Measurements from ENCODE around the gene WNT11.

The WNT11 gene

DNA sequence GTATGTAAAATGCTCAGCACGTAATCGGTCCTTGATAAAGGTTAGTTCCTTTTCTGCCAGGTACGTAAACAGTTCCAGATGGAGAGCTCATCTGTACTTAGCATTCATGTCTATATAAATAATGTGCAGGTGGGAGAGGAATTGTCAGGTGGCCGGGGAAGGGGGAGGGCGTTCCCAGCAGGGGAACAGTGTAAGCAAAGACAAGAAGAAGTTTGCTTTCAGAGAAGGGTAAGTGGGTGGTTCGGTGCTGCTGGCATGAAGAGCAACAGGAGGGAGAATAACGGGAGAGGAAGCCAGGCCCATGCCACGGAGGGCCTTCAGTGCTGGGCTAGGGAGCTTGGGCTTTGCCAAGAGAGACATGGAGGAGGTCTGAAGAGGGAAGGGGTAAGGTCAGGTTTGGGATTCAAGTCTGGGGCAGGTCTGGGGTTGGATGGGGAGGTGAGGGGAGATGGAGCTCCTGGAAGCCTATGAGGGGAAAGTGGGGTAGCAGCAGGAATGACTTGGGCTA, 11.4 kb upstream of the WNT11 start:
- DNase-seq: no peak

DNA sequence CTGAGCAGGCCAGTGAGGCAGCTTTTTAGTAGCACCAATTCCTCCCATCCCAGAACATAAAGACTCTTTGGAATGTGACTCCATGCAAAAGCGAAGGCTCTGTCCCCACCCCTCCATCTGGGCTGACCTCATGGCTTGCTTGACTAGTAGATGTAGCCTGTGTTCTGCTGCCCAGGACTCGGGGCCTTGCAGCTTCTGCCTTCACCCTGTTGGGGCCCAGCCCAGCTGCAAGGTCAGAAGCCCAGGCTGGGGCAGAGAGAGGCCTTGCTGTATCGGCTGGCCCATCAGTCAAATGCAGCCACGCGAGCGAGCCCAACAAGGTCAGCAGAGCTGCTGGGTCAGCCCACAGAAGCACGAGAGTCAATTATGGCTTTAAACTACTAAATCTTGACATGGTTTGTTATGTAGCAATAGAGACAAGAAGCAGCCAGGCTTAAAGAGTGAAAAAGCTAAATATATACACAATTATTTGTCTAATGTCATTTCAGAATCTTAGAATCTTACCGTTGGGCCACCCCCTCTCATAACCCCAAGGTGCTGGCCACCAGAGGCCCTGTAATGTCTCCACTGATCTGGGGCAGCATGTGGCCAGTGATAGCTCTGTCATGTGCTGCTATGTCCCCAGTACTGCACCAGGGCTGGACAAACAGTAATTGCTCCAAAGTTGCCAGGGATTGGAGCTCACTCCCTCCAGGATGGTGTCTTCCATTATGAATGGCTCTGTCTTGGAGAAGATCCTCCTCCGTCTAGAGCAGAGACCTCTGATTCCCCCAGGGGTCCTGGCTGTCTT, 10.4 kb upstream of the WNT11 start:
- no peak for DNase-seq

DNA sequence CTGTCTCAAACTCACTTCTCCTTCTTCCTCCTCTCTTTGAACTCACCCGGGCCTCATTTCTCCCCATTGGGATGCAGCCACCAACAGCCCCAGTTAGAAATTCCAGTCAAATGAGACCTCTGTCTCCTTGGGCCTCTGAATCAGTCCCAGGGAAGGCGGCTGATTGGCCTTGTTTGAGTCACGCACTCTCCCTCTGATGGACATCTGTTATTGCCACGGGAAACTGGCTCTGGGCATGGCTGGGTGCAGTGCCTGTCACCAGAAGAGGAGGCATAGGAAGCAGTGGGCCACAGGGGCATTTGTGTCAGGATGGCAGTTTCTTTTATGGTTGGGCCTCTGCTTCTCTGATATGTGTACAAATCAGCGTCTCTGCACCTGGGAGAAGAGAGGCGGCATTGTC, 9.6 kb upstream of the WNT11 start:
- no peak for DNase-seq

DNA sequence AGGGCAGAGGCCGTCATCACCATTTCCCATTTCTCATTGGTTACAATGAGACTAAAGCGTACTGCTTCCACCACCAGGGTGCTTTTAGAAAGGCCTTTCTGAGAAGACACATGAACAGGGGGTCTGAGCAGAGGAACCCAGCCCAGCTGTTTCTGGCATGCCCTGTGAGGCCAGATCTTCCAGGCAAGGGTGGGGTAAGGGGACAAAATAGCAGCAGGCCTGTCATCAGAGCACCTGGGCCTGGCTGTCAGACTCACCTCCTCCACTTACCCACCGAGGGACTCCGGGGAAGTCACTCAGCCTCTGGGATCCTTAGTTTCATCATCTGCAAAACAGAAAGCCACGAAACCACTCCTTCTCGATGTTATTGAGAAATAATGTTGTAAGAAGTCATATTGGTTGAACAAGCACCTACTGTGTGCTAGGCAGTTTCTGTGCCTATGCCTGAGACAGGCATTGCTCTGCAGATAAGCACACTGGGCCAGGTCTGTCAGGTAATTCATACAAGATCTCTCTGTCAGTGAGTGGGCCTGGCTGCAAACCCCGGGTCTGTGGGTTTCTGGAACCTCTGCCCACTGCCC, 8.8 kb upstream of the WNT11 start:
- no peak for DNase-seq

DNA sequence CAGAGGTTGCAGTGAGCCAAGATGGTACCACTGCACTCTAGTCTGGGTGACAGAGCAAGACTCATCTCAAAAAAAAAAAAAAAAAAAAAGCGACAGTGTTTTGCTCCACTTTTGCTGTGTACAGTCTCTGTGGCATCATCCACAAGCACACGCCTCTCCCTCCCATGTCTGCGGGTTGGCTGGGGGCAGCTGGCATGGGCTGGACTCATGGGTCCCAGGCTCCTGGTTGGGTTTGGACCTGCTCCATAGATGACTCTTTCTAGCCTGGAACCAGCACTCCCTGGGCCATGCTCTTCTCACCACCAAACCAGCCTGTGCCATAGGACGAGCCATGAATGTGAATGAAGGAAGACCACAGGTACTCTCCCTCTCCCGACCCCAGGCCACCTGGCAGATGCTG, 7.9 kb upstream of the WNT11 start:
- no peak for DNase-seq

DNA sequence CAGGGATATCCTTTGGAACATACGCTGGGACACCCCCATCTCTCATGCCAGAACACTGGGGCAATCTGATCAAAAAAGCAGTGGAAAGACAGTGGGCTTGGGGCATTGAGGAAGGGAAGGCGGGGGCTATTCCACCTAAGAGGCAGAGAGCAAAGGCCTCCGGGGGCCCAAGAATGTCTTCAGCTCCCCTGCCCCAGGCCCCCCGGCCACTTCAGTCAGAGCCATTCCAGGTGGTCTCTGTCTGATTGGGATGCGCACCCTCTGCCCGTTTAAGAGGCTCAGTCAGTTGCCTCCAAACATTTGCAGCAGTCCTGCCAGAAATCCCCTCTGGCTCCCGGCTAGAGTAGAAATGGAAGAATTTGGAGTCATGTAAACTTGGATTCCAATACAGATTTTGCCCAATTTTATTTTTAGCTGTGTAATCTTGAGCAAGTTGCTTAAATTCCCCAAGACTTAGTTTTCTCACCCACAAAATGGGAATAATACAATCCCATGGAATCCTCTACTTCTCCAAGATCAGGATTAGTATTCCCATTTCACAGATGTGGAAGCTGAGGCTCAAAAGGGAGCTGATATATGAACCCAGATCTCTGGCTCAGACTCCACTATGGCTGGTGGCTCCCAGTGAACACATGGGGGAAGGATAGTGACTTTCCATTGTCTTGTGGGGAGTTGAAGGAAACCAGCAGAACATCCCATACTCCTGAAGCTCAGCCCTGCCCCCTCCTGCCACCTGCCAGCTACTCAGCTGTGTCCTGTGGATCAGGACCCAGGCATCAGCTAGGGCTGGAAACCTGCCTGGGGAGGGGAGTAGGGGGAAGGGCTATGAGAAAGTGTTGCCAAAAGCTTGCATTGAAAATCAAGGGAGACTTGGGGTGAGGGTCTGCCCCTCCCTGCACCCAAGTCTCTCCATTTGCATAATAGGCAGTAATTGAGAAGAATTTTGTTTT, 6.1 kb upstream of the WNT11 start:
- DNase-seq: no peak

DNA sequence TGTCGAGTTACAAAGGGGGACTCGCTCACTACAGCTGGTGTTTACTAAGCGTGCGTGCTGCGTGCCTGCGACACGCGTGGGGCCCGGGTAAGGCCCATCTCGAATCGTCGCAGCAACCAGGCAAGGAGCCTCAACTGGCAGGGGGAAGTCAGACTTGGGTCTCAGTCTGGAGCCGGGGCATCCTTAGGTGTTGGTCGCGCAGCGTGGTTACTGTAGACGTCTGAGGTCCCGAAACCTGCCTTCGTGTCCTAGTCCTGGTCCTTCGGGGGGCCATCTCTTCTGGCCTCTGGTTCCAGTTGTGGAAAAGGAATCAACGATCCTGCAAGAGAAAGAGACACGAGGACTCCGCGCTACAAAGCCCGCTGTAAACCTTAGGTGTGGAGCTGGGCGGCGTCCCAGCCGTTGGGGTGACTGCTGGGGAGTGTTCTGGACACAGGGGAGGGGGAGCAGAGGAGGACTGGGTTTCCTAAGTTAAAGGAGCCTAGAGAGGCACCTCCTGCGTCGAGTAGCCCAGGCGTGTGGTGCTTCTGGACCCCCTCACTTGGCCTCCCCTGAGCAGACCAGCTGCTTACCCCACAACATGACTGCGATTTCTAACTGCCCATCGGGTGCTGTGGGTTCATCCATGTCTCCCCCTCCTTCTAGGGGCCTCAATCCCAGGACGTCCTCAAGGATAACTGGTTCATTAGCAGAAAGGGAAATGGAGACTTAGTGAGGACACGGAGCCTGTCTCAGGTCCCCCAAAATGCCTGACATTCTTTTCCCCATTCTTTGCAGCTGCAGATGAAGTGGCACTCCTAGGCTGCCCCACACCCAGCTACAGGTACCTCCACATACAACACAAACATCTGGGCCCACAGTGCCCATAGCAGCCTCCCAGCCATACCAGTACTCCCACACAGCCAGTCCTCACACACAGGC, 4.9 kb upstream of the WNT11 start:
- no peak for DNase-seq

DNA sequence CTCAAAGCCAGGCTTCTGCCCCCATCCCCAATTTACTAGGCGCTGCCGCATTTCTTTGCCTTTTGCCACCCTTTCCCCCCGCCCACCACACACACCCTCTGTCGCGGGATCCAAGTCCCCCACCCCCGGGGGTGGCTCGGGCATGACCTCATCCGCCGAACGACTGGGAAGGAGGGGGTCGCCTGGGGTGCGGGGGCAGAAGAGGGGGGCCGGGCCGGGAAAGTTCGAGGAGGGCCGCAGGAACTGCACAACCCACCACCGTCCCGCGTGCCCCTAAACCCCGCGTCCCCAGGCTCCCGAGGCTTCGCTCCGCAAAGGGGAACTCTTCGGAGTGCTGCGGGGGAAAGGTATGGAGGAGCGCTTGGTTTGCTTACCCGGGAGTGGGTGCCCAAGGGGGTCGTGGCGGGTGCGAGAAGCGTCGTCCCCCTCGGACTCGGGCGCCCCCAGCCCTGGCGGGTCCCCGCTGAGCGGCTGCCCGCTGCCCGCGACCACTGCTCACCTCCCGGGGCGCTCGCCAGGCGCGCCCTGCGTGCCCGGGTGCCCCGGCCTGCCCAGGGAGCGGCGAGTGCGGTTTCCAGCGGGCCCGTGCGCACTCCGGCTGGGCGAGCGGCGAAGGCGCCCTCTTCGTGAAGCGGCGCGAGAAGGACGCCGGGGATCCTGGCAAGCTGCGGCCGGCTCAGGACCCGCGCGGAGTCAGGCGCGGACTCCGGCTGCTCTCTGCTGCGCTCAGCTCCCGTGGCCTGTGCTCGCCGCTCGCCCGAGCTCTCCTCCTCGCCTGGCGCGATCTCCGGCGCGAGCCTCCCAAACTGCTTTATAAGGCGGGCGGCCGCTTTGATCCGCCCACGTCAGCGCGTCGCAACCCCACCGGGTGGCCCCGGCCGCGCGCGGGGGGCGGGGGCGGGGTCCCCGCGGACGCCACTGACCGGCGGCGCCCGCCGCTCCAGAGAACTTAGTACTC, 4.0 kb upstream of the WNT11 start:
- peak; percentile 60 for DNase-seq

DNA sequence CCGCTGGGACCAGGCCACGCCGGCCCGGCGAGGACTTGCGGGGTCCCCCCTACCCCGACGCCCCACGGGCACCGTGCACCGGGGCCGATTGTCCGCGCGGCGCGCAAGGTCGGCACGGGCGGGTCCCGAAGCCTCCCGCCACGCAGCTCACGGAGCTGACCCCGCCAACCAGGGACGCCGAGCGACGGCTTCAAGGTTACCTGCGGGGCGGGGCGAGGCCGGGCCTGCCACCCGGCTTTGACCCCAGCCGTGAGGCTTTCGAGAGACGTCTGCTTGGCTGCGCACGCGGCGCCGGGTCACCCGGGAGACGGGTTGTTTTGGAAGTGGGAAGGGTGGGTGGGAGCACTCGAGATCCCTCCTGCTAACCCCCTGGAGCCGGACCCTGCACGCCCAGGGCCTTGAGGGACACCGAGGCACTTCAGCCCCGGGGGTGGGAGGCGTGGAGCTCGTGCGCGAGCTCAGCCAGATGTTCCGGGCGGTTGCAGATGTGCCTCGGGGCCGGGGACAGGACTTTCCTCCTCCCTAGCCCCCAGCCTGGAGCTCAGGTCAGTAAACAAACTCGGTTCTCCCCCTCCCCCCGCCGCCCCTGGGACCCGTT, 3.2 kb upstream of the WNT11 start:
- peak; percentile 47 for DNase-seq

DNA sequence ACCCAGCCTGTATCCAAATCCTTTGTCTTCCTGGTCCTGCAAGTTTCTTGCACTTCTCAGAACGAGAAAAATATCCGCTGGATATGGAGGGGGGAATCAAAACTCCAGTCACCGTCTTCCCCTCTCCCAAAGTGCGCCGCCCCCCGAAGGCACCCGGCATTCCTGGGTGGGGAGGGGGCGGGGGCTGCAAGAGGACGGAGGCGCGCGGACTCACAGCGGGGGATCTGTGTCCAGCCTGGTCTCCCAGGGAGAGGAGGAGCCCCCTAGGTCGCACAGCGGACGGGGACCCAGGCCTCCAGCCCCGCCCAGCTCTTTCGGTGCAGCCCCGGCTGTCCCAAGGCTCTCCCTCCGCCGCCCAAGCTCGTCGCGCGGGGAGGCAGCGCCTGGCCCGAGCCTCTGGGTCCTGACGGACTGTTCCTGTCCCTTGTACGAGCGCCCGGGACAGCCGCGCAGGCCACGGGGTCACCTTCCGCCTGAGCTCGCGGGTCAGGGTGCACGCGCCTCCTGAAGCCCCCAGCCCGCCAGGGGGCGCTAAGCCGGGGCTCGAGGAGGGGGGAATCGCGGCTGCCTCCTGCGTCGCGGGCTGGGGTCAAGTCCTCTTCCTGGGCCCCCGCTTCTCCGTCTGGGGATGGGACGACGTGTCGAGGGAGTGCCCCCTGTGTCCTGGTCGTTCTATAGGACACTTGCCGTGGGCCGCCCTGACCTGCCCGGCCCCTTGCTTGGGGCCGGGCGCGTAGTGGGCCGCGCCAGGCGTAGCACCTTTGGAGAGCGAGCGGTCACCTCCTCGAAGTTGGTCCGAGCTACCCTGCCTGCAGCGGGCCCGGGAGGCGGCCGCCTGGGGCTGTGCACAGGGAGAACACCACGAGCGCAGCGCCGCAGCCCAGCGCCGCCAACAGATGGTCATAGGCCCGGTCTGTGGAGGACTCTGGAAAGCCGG, 2.4 kb upstream of the WNT11 start:
- DNase-seq: peak; percentile 83

DNA sequence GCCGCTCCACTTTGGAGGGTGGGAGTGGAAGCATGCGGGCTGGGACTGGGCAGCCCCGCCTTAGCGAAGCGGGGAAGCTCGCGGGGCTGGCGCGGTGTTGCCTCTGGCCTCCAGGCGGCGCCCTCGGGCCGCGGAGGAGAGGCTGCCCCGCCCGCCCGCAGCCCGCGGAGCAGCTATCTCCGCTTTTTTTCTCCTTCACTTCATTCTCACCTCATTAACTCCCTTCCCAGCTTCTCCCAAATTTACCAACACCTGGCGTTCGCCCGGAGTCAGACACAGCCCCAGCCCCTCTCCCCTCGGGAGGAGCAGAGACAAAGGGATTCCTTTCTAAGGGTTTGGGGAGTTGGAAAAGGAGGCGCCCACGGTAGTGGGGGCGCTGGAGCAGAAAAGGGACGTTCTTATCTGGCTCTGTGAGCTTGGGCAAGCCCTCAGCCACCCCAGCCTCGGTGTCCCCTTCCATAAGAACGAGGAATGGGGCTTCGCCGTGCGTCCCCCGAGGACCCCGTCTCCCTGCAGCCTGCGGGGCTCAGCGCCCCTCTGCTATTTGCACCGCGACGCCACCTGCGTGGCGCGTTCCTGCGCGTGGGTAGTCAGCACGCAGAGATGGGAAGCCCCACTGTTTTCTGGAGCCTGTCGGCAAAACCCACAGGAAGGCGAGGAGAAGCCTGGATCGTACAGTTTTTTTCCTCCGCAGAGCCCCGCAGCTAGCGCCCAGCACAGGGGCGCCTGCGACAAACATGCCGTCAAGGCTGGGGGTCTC, 1.5 kb upstream of the WNT11 start:
- peak; percentile 86 for DNase-seq

DNA sequence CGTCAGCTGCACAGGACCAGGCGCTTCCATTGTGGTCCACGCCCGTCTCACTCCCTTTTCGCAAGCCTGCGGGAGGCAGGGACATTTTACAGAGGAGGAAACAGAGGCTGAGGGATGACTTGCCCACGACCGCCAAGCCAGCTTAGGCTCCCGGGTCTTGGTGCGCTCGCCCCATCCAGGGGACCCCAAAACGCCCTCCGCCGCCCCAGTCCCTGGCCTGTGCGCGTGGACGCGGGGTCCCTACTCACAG, 300 bp downstream of the WNT11 start:
- DNase-seq: no peak

DNA sequence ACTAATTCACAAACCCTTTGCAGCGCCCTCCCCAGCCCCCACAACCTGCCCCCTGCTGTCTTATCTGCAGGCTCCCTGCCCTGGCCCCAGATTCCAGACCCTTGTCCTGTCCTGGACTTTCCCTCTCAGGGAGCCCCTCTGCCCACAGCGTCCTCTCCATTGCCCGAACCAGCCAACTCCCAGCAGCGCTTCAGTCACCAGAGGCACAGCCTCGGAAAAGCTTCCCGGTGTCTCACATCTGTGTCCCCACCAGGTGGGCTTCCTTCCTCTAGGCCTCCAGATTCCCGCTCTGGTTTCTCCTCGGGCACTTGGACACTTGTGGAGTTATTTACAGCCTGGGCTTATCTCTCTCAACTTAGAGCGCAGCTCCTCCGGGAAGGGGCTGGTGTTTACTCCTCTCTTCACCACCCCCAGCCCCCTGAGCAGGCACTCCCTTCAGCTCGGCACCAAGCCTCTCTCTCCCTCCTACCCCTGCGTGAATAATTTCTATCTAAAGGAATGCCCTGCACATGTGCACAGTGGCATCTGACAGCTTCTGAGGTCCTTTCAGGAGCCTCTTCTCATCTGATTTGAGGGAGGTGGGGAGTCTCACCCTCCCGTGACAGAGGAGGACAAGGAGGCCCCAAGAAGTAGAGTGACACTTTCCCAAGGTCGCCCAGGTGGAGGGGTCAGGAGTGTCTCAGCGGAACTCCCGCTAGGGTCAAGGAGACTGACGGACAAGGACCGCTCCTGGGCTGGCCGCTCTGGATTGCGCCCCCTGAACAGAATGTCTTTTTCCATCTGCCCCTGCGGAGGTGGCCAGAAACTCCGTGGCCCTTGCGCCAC, 838 bp downstream of the WNT11 start:
- no peak for DNase-seq

DNA sequence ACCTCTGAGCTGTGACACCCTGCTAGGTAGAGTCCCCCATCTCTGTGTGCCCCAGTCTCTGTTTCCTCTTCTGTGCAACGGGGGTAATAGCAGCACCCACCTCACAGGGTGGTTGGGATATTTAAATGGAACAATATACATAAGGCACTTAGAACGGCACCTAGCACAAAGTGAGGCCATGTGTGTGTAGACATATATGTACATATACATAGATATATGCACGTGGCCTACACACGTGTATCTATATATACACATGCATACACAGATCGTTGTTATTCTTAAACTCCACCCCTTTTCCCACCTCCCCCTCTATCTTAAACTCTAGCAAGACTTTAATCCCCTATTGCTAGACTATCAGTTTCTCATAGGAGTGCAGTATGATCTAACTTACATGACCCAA, 2.4 kb downstream of the WNT11 start:
- no peak for DNase-seq

DNA sequence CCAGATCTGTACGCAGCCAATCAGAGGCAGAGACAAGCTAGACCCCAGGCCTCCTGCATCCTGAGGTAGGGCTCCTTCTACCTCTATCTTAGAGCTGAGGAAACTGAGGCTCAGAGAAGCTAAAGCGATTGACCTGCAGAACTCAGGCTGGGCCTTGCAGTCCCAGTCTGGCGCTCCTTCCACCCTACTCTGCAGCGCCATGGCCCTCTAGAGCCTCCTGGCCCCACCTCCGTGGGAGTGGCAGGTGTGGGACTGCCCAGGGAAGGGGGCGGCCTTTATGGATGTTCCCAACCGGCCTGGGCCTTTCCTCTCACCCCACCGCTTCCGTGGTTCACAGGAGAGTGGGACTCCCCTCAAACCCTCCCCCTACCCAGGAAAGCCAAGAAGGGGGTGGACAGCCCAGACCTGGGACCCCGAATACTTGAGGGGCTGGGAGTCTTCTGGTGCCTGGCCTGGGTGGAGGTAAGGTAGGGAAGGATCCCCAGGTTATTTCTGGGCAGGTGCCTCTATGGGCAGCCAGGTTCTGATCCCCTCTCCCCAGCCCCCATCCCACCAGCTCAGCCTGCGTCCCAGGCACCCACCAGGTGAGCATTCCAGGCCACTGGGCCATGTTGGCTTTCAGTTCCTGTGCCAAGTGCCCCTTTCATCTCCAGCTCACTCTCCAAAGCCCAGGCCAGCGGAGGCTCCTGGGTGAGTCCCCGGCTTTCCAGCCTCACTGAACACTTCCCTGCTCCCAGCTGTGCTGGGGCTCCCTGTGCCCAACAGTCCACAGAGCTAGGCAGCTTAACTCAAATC, 3.0 kb downstream of the WNT11 start:
- no peak for DNase-seq

DNA sequence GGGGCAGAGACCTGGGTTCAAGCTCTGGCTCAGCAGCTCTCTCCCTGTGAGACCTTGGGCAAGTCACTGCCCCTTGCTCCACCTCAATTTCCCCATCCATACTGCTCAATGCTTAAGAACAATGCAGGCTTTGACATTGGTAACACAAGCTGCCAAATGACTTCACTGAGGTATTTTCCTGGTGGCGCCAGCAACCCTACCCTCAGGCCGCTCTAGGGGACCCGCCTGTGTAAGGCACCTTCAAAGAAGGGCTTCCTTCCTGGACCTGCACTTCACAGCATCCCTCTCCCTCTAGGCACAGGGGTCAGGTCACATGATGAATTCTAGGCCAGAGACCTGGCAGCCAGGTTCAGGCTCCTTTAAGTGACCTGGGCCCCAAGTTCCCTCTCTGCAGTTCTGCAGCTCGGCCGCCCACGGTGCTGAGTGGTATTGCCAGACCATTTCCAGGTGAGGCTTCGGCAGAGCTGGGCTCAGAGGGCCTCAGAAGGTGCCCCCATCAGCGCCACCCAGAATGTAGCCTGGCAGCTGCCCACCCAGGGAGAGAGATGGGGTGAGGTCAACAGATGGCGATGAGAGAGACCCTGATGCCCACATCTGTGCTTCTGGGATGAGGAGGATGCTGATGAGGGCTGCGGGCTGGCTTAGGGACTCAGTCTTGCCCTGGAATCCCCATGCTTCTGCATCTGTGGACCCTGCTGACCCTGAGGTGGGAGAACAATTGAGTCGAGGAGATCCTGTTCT, 4.5 kb downstream of the WNT11 start:
- DNase-seq: no peak

DNA sequence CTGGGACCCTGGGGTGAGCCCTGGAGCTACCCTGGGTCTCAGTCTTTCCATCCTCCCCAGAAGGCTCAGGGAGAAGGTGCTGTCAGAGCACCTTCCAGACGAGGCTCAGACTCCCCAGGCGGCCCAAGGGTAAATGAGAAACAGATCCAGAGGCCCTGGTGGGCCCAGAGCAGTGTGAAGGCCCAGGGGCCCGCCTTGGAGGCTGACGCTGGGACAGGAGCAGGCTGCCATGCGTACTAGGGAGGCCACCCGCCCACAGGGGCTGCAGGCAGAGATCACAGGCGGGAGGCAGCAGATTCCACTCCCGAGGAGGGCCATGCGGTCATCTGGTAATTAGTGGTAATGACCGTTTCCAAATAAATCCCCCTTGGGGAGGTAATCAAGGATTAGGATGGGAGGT, 5.2 kb downstream of the WNT11 start:
- DNase-seq: no peak

Measured in activated T-cell treated with anti-CD3 and anti-CD28 coated beads, Interleukin-2, amount 50 U/mL, for 1 hour (primary cell).